Ascending aorta (tissue), 2 donors: ENCODE data around the gene CLPX. TPM values are rescaled to one million over a fixed set of nuclear protein-coding genes. Genes with fewer than 3 reads are reported as not detected.

Source experiments
- DNase-seq, 2 donors: peaks; one replicate each; pipeline ENCODE4 v3.0.0-alpha.2; 2019; ENCODE audit warnings: low spot score in 2 of 2
- H3K27ac ChIP-seq, 2 donors: fragments of 200-600 bp; sonication (generic); one replicate each; pipeline ENCODE4 v1.5.1; 2016 to 2017; ENCODE audit warnings: mild to moderate bottlenecking in 1 of 2
- H3K27me3 ChIP-seq: fragments of 200-600 bp; sonication (generic); one replicate; pipeline ENCODE4 v1.5.1; 2017
- H3K36me3 ChIP-seq, 2 donors: fragments of 200-600 bp; sonication (generic); one replicate each; pipeline ENCODE4 v1.5.1; 2016
- H3K4me1 ChIP-seq, 2 donors: fragments of 200-600 bp; sonication (generic); one replicate each; pipeline ENCODE4 v1.5.1; 2016 to 2017; ENCODE audit warnings: mild to moderate bottlenecking in 1 of 2
- H3K4me3 ChIP-seq, 2 donors: fragments of 200-600 bp; sonication (generic); one replicate each; pipeline ENCODE4 v1.5.1; 2016 to 2017; ENCODE audit warnings: mild to moderate bottlenecking in 1 of 2
- H3K9me3 ChIP-seq, 2 donors: fragments of 200-600 bp; sonication (generic); one replicate each; pipeline ENCODE4 v1.5.1; 2016
- CTCF ChIP-seq, 3 experiments: fragments of 200-600 bp in 2 of 3; fragments of 450-650 bp in 1 of 3; sonication (generic) in 2 of 3; IDR thresholded peaks; one replicate each; pipeline ENCODE4 v1.5.1; 2016 to 2019; ENCODE audit warnings: antibody characterized with exemption in 3 of 3, mild to moderate bottlenecking in 1 of 3, moderate library complexity in 1 of 3
- intact Hi-C: fragments of 100-400 bp; cut with DNase I; formaldehyde crosslinking; loops from one replicate; pipeline ENCODE4 v1.15.1; 2023
- total RNA-seq: library from RNA; depleted of rRNA; stranded (reverse); fragments of >200 nt; gene quantifications from one replicate; pipeline ENCODE4 v1.1.0, GENCODE V29; 2016

The CLPX gene
- total RNA-seq, 1 donor from 2014 or later, result 13.7 TPM

- Histone ChIP-seq H3K36me3 (peaks cover 48 to 64% of the 10 kb centered on the region in 2 donors), H3K9me3 (no peaks in the 10 kb centered on the region), H3K27me3 (no peaks in the 10 kb centered on the region), H3K4me3 (no peak overlapping the region), H3K4me1 (peaks cover 2 to 22% of the 10 kb centered on the region in 2 donors), H3K27ac (no peak overlapping the region)
- TF ChIP-seq CTCF (IDR thresholded peaks at IDR 0.05), result no peak
- intact Hi-C loops, result no loop called here
- no peak for DNase-seq
Observed at GRCh38 chr15:65177901-65178300, 7.2 kb downstream of the CLPX start.

GRCh38 chr15:65176056-65176455, 9.1 kb downstream of the CLPX start:
- Histone ChIP-seq H3K4me3 (no peak overlapping the region), H3K9me3 (no peaks in the 10 kb centered on the region), H3K27ac (no peak overlapping the region), H3K27me3 (no peaks in the 10 kb centered on the region), H3K4me1 (peaks cover 0 to 8% of the 10 kb centered on the region in 2 donors), H3K36me3 (peaks cover 57 to 76% of the 10 kb centered on the region in 2 donors)
- DNase-seq, result no peak
- no peak for TF ChIP-seq CTCF (IDR thresholded peaks at IDR 0.05)
- intact Hi-C loops, result no loop called here

GRCh38 chr15:65175511-65175910, 9.6 kb downstream of the CLPX start:
- Histone ChIP-seq H3K4me3 (no peak overlapping the region), H3K27me3 (no peaks in the 10 kb centered on the region), H3K4me1 (peaks cover 0 to 6% of the 10 kb centered on the region in 2 donors), H3K36me3 (peaks cover 58 to 82% of the 10 kb centered on the region in 2 donors), H3K27ac (no peak overlapping the region), H3K9me3 (no peaks in the 10 kb centered on the region)
- no peak for DNase-seq
- TF ChIP-seq CTCF (IDR thresholded peaks at IDR 0.05), result no peak
- intact Hi-C loops, result no loop called here

DNA sequence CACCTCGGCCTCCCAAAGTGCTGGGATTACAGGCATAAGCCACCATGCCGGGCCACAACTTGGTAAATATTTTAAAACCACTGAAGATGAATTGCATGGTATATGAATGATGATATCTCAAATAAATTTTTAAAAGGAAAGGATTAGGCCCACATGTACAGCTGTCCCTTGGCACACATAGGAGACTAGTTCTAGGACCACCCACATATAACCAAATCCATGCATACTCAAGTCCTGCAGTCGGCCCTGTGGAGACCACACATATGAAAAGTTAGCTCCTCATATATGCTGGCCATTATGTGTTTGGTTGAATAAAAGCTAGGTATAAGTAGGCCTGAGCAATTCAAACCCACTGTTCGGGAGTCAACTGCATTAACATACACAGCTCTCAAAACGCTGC, 10.6 kb downstream of the CLPX start:
- Histone ChIP-seq H3K27ac (no peak overlapping the region), H3K4me3 (no peak overlapping the region), H3K4me1 (peaks cover 0 to under 1% of the 10 kb centered on the region in 2 donors), H3K36me3 (peaks cover 63 to 84% of the 10 kb centered on the region in 2 donors), H3K27me3 (no peaks in the 10 kb centered on the region), H3K9me3 (no peaks in the 10 kb centered on the region)
- intact Hi-C loops, result no loop called here
- no peak for DNase-seq
- TF ChIP-seq CTCF (IDR thresholded peaks at IDR 0.05), result no peak

DNA sequence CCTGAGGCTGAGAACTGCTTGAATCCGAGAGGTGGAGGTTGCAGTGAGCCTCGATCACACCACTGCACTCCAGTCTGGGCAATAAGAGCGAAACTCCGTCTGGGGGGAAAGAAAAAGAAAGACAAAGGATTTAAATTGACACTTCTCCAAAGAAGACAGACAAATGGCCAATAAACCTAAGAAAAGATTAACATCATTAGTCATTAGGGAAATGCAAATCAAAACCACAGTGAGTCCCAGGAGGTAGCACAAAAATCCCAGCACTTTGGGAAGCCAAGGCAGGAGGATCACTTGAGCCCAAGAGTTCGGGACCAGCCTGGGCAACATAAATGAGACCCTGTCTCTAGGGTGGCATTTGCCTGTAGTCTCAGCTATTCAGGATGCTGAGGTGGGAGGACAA, 12.6 kb downstream of the CLPX start:
- peaks cover 53 to 71% of the 10 kb centered on the region in 2 donors for H3K36me3 ChIP-seq
- no peaks in the 10 kb centered on the region for H3K4me1 ChIP-seq
- H3K4me3 ChIP-seq, result no peak overlapping the region
- no peaks in the 10 kb centered on the region for H3K27me3 ChIP-seq
- no peaks in the 10 kb centered on the region for H3K9me3 ChIP-seq
- TF ChIP-seq CTCF (IDR thresholded peaks at IDR 0.05), result no peak
- intact Hi-C loops, result no loop called here
- no peak for DNase-seq
- no peak overlapping the region for H3K27ac ChIP-seq

DNA sequence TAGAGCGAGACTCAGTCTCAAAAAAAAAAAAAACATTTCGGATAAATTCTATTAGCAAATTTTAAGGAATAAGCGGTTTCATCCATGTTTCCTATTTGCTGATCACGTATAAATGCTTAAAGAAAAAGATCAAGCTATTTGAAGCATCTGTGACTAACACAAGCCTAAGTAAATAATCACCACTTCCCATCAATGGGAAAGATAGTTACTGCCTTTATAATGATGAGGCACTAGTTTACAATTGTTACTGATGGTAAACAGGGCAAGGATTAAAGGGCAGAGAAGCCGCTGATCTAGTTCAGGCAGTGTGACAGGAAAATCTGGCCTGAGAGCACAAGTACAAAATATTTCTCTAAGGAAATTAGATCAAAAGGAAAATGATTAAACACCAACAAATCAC, 13.7 kb downstream of the CLPX start:
- Histone ChIP-seq H3K4me1 (no peaks in the 10 kb centered on the region), H3K4me3 (no peak overlapping the region), H3K27ac (no peak overlapping the region), H3K9me3 (no peaks in the 10 kb centered on the region), H3K36me3 (peaks cover 46 to 64% of the 10 kb centered on the region in 2 donors), H3K27me3 (no peaks in the 10 kb centered on the region)
- DNase-seq, result no peak
- intact Hi-C loops, result no loop called here
- TF ChIP-seq CTCF (IDR thresholded peaks at IDR 0.05), result no peak
